ENCODE measurements around the gene DLX3.

The DLX3 gene

DNA sequence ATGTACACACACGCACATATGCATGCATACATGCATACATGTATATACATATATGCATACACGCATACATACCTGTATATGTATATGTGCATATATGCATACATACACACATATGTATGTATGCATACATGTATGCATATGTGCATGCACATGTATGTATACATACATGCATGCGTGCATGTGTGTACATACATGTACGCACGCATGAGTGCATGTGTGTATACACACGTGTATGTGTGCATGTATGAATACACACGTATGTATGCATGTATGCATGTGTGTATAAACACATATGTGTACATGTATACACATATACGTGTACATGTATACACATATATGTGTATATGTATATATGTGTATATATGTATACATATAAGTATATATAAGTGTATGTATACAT is 28.5 kb upstream of the DLX3 start:
- DNase-seq, result no peak

DNA sequence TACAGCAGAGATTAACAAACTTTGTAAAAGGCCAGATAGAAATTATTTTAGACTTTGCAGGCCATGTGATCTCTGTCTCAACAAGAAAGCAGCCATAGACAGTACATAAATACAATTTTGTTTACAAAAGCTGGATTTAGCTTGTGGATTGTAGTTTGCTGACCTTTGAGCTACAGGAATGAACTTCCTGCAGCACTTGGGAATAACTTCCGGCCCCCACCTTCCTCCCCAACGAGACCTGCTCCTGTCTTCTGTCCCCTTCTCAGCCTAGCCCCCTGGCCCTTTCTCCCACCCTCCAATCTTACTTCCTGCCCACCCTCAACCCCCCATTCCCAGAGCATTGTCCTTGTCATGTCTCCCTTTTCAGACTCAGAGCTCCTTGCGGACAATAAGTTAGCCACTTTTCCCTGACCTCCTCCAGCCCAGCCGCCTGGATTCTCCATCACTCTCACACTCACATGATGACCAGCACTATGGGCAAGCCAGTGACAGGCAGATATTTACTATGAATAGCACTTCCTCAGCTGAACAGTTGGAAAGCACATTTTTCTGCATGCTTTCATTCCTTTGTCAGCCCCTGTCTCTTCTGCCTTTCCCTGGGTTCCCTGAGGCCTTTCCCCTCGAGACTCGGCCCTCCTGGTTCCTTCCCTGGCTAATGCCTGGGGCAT is 27.6 kb upstream of the DLX3 start:
- DNase-seq, result no peak

DNA sequence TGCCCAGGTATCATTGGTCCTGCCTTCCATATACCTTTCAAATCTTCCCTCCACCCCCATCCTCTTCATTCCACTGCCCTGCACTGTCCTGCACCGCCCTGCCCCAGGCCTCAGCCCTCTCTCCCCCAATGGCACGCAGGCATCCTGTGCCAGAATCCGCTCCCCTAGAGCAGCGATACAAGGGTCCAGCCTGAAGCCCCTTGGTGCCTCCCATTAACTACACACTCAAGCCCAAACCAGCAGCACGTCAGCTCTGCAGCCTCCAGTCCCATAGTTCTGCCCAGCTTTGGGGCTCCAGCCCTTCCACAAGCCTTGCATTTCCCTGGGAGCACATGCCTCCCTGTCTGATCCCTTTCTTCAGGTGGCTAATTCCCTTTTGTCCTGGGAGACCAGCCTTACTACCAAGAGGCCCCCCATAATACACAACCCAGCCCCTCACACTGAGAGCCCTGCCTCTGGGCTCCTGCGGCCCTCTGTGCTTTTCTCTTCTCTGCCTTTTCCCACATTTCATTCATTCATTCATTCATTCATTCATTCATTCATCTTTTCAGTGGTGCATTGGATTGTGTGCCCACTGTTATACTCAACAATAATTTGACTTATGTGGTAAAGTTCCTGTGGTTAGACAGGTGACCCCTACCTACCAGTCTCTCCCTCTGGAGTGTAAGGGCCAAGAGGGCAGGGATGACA is 26.8 kb upstream of the DLX3 start:
- no peak for DNase-seq

DNA sequence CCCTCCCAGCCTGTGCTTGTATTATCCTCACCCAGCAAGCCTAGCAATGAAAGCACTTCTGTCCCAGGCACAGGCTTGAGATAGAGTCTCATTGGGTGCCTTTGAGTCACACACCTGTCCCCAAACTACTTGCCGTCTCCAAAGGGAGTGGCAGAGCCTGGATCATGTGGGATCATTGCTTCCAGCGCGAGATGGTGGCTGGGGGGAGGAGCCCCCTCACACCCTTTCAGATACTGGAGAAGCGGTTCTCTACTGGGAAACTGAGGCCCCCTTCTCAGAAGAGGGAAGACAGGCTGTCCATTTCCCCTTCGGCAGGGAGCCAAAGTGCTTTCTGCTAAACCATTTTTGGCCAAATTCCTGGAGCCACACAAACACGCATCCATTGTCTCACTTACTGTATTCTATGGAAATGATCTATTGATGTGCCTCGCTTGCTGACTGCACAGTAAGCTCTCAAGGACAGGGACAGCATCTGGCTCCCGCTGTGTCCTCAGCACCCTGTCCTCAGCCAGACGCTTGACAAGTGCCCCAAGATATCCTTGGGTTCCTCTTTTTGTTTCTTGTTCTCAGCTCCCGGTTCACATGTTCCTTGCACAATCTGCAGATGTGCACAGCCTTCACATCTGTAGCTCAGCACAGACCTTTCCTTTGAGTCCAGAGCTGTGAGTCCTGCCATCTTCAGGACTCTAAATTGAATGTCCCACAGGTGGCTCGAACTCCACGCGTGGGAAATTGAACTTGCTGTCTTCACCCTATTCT is 26.0 kb upstream of the DLX3 start:
- DNase-seq, result no peak

DNA sequence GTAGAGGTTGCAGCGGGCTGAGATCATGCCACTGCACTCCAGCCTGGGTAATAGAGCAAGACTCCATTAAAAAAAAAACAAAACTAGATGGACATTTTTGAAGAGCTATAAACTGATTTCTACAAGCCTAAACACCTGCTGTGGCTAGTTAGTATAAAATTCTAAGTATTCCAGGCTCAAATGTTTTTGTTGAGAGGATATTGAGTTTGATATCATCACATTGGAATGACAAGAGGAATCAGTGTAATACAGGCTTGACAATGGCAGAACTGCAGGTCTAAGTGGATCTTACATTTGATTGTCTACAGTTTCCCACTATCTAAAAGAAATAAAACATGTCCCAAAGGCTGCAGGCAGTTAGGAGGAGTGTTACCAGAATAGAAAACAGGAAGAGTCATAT is 23.9 kb upstream of the DLX3 start:
- DNase-seq, result no peak

DNA sequence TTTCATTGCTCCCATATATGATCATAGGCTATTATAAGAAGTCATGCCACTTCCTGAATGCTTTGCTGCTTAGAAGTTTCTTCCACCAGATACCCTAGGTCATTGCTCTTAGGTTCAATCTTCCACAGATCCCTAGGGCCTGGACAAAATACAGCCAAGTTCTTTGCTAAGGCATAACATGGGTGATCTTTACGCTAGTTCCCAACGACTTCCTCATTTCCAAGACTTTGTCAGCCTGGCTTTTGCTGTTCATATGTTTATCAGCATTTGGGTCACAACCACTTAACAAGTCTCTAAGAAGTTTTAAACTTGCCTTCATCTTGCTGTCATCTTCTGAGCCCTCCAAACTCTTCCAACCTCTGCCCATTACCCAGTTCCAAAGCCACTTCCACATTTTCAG is 20.1 kb upstream of the DLX3 start:
- no peak for DNase-seq

DNA sequence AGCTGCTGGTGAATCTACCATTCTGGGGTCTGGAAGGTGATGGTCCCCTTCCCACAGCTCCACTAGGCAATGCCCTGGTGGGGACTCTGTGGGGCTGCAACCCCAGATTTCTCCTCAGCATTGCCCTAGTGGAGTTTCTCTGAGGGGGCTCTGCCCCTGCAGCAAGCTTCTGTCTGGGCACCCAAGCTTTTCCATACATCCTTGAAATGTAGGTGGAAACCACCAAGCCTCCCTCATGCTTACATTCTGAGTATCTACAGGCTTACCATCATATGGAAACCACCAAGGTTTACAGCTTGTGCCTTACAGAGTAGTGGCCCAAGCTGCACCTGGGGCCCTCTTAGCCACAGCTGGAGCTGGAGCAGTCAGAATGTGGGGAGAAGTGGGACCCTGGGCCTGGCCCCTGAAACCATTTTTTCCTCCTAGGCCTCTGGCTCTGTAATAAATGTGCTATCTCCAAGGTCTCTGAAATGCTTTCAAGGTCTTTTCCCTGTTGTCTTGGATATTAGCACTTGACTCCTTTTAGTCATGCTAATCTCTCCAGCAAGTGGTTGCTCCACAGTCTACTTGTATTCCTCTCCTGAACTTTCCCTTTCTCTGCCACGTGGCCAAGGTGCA is 19.6 kb upstream of the DLX3 start:
- DNase-seq, result no peak

DNA sequence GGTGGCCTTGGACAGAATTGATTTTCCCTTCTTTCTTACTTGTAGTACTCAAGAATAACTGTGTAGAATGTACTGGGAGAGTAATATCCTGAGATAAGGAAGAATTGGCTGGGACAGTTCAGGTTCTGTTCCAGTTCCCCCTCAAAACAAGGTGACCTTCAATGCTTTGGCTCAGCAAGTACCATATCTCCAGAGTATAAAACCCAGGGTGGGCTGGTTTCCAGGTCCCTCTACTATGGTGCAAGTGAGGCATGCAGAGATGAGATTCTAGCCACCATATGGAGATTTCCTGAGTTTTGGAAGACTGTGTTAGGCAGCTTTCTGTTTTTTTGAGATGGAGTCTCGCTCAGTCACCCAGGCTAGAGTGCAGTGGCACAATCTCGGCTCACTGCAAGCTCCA is 18.1 kb upstream of the DLX3 start:
- no peak for DNase-seq

DNA sequence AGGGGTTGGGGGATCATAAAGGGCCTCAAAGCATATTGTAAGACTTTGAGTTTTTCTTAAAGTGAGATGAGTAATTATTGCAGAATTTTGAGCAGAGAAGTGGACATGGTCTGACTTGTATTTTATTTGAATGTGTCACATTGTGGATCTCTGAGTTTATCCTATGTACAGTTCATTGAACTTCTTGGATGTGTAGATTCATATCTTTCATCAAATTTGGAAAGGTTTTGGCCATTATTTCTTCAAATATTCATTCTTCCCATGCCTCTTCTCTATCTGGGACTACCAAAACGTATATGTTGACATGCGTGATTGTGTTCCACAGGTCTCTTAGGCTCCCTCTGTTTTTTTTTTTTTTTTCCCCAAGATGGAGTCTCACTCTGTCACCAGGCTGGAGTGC is 14.3 kb upstream of the DLX3 start:
- no peak for DNase-seq

DNA sequence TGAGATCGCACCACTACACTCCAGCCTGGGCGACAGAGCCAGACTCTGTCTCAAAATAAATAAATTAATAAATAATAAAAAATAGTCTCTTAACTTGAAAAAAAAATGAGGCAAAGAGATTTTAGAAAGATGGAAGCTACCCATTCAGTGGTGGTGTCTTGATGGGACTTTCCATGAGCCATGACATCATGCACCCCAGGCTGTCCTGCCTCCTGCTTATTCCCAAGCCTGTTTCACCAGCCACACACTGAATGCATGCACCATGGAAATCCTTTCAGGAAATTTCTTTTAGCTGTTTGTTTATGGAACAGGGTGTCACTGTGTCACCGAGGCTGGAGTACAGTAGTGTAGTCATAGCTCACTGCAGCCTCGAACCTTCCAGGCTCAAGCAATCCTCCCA is 8.9 kb upstream of the DLX3 start:
- no peak for DNase-seq

DNA sequence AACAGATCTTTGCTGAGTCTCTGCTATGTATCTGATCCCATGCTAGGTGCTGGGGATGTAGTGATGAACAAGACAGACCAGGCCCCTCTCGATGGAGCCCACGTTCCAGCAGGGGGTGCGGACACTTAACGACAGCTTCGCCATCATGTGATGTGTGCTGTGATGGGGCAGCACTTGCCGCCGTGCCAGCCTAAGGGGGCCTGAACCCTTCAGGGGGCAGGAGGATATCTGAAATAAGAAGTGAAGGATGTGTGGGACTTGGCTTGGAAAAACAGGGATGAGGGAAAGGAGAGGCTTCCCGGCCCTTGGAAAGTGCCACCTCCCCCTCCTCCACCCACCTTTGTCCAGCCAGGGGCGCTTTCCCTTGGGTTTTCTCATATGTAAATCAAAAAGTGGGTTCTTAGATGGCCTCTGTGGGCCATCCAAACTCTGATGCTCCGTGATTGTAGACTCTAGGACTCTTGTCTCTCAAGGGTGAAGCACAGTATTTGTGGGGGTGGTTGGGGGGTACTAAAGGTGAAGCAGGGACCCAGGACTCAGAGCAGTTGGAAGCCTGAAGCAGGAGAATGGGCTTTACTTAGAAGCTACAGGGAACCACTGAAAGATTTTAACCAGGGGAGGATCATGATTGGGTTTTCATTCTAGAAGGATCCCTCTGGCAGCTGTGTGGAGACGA is 4.0 kb upstream of the DLX3 start:
- DNase-seq, result no peak

DNA sequence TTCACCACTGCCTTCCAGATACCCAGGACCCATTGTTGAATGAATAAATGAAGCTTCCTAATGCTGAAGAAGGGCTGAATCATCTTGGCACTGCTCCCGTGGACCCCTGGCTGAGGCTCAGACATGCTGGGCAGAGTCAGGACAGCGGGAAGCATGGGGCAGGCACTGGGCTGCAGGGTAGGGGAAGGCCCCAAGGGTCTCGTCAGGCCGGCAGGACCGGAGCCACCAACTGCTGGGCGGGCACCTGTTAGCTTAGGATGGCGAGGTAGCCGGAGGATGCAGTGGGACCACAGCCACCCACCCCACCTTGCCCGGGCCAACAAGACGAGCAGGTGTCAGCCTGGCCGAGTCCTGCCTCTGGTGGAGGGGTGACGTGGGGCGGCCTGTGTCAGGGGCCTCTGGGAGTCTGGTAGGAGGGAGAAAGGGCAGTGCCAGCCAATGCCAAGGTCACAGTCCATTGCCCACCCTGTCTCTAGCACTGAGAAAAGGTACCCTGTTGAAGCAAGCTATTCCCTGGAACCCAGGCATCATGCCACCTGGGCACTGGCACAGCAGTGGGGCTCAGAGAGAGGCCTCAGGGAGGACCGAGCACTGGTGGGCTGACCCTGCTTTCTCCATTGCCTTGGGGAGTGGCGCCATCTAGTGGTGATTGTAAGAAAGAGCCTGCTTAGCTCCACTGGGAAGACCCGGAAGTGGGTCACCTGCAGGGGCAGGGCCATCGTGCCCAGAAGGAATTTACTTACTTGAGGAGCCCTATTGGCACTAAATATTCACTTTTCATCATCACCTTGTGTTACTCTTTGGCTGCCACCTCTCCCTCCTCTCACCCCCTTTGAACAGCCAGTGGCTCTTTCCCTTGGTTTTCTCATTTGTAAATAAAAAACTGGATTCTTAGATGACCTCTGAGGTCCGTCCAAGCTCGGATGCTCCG is 3.0 kb upstream of the DLX3 start:
- DNase-seq, result peak; percentile 87 to 88

DNA sequence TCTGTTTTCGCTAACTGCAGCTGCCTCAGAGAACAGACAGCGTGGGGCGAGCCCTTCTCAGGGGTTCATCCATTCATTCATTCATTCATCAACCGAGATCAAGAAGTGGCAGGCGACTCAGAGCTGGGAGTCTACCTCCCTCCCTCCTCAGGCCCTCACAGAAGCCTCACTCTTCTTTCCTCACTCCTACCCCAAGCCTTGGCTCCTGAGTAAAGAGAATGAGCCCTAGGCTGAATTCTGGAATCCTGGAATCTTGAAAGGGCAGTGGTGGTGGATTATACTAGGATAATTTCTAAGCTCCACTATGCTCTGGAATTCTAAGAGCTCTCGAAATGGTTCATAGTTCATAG is 2.3 kb upstream of the DLX3 start:
- no peak for DNase-seq

DNA sequence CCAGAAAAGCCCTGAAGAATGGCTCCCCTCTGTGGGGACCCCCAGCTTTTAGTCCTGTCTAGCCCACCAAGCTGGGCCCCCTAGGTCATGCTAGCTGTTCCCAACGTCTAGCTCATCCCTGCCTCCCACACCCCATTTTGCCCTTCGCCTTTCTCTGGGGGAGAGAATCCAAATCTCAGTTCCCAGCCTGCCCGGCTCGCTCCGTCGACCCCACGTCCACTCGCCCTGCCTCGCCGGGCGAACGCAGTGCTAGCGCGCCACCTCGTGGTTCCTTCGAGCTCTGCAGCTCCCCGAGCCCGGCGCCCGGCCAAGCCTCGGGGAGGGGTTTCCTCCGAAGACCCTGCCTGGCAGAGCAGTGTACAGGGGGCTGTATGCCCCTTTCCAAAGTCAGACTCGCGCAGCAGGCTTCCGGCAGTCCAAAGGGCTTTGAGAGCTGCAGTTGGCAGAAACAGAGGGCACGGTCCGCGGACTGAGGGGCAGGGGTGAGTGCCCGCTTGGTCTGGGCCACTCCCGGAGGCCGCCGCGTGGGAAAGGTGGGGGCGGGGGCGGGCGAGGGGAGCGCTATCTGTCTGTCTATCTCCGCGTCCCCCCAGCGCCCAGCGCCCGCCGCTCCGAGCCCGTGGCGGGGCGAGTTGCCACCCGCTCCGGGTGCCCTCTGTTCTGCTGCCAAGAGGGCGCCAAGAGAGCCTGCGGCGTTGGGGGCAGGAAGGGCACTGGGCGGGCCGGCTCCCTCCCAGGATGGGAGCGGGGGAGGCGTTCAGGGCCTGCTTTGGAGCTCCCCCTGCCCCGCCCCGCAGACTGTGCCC is 1.7 kb upstream of the DLX3 start:
- peak; percentile 69 to 79 for DNase-seq

DNA sequence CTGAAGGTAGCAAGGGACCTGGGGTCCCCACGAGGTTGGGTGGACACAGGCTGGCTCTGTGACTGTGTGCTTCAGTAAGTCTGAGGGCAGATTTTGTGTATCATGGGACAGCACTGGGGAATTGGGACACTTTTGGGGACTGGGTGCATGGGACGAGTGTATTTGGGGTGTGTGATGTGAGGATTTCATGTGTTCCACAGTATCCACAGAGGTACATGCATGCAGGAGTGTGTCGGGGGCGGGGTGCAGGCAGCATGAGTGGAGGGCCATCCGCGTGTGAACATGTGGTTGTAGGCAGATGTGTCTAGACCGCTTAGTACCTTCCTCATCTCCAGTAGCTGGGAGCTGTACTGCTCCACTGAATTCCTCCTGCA is 1.1 kb upstream of the DLX3 start:
- no peak for DNase-seq

DNA sequence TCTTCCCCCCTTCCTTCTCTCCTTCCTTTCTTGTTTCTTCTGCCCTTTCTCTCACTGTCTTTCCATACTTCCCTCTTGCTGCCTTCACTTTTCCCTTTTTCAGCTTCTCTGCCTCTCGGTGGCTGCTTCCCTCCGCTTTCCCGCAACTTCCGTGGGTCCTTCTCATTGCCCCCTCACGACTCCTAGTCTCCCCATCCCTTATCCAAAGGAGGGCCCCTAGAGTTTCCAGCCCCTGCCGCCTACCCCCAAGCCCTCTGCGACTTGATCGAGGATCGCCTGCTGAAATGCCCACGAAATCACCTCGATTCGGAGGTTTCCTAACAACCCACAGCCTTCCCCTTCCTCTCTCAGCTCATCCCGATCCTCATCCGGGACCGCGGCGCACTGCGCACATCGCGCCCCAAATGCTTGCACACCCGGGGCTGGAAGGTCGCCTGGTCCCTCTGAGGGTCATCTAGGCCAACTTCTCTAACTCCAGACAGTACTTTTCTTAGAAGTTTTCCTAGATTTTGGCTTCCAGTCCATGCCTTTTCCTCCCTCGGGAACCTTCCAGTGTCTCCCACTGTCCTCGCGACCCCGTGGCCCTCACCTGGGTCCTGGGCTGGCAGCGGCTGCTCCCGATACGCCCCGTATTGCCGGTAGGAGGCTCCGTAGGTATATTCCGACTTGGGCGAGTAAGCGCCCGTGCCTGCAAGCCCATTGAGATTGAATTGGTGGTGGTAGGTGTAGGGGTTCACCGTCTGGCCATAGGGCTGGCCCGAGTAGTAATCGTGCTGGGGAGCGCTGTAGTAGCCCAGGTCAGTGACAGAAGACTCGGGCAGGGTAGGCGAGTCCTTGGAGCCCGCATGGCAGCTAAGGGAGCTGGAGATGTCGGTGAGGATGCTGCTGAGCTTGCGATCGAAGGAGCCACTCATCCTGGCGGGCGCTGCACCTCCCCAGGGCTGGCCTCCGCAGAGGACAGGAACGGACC is 654 bp downstream of the DLX3 start:
- DNase-seq, result no peak

DNA sequence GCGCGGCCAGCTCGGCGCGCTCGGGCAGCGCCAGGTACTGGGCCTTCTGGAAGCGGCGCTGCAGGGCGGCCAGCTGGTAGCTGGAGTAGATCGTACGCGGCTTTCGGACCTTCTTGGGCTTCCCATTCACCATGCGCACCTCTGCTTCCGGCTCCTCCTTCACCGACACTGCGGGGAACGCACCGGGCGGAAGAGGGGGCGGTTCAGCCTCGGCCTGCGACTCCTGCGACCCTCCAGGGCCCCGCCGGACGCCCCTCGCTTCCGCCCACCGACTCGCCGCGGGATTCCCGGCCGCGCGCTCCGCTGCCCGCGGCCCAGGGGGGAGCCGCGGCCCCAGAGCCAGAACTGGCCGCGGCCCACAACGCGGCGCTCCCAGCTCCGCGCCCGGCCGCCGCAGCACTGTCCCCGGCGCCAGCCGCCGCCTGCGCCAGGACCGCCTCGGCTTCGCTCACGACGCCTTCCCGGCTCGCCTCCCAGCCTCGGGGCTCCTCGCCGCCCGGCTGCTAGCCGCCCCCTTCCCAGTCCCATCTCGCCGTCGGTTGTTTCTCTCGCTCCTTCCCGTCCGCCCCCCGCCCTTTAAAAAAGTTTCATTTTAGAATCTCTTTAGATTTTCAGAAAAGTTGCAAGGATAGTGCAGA is 1.5 kb downstream of the DLX3 start:
- no peak for DNase-seq

DNA sequence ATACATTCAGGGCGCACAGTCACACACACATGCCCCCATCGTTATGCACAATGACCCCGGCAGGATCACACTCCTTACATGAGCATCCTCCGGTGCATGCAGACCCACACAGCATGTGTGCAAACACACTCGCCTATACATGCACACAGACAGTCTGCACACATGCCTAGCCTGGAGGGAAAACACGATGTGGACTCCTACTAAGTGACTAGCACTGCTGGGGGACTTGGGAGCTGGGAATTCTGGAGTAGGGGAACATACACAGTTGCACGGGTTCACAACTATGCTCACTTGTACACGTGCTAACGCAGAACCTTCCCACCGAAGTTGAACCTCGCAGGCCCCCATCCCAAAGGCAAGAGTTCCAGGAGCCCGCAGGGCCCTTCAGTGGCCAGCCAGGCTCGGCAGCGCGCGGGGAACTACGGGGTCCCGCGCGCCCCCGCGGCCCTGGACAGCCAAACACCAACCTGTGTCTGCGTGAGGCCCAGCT is 2.0 kb downstream of the DLX3 start:
- no peak for DNase-seq

DNA sequence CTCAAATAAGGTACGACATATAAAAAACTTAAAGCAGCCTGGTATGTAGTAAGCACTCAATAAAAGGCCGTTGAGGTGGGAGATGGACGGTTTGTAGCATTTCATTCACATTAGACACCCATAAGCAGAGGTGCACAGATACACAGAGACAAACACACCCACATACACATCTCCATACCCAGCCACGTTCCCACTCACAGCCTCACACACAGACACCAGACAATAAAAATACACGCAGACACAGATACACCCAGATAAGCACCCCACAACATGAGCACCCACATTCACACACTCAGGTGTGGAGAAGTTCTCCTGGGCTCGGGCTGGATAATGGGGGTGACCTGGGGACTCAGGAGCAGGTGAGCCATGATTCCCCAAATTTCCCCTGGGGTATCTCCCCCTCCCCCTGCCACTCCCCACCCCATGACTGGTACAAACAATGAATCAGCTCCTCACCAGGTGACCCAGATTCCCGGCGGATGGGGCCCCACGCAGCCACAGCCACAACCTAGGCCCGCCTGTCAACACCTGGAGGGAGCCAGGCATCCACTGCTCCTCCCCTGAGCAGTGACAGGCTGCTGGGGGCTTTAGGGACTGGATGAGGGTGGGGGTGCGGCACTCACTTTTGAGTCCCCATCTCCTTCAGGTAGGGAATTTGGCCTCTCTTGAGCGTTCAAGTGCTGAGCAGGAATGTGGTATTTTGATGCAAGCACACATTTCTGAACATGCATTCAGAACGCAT is 2.7 kb downstream of the DLX3 start:
- DNase-seq, result no peak

Measured in stimulated activated CD4-positive, alpha-beta T cell treated with anti-CD3 and anti-CD28 coated beads, Interleukin-2, amount 100 ng/mL, for 48 hours (primary cell).